SK-N-DZ (cell line): ENCODE results near the gene LSMEM2.
"Not testable (repeated sequence)": the region's sequence is repeated elsewhere in the genome, so short reads cannot be mapped to it uniquely, and the experiment has no call there.

Experiments used
- DNase-seq: peaks from one replicate; pipeline ENCODE4 v3.0.0-alpha.2; 2015; ENCODE audit warnings: low spot score

Gene LSMEM2

GRCh38 chr3:50278123-50278879 is 586 bp upstream of the LSMEM2 start:
- no peak for DNase-seq

- no peak for DNase-seq
Observed at GRCh38 chr3:50279255-50280016, 549 bp downstream of the LSMEM2 start.

- not testable (repeated sequence) for DNase-seq
Observed at GRCh38 chr3:50284121-50284520, 5.2 kb downstream of the LSMEM2 start.

GRCh38 chr3:50286322-50287227 is 7.7 kb downstream of the LSMEM2 start:
- DNase-seq = no peak

GRCh38 chr3:50287262-50287661 is 8.4 kb downstream of the LSMEM2 start:
- DNase-seq = no peak

GRCh38 chr3:50288387-50289007 is 9.6 kb downstream of the LSMEM2 start:
- no peak for DNase-seq

GRCh38 chr3:50289130-50289529 is 10.2 kb downstream of the LSMEM2 start:
- DNase-seq = no peak

GRCh38 chr3:50290161-50290641 is 11.3 kb downstream of the LSMEM2 start:
- DNase-seq = no peak

- peak; percentile 96 for DNase-seq
Observed at GRCh38 chr3:50292159-50293078, 13.5 kb downstream of the LSMEM2 start, which contains the start of gene IFRD2. IFRD2 (minus strand) TSS chr3:50292429; CDS start chr3:50292274, 155 bp downstream.

- DNase-seq = no peak
Observed at GRCh38 chr3:50293079-50293801, 14.4 kb downstream of the LSMEM2 start.

- no peak for DNase-seq
Observed at GRCh38 chr3:50294089-50294488, 15.2 kb downstream of the LSMEM2 start.

- no peak for DNase-seq
Observed at GRCh38 chr3:50294492-50295403, 15.9 kb downstream of the LSMEM2 start.

- DNase-seq = no peak
Observed at GRCh38 chr3:50295553-50296431, 16.9 kb downstream of the LSMEM2 start.

- DNase-seq = no peak
Observed at GRCh38 chr3:50296721-50297383, 18.0 kb downstream of the LSMEM2 start.

- no peak for DNase-seq
Observed at GRCh38 chr3:50297384-50297775, 18.5 kb downstream of the LSMEM2 start.

- no peak for DNase-seq
Observed at GRCh38 chr3:50297896-50298725, 19.2 kb downstream of the LSMEM2 start.
